ENCODE measurements around the gene LMBRD2.
A peak's percentile ranks its signal among the peaks of the same experiment; 100 is the strongest.
"Not testable (repeated sequence)": the region's sequence is repeated elsewhere in the genome, so short reads cannot be mapped to it uniquely, and the experiment has no call there.

LMBRD2 gene

GRCh38 chr5:36151434-36152323 lies at the start of gene LMBRD2, which contains the start of gene SKP2:
Gene LMBRD2 (minus strand): TSS chr5:36151887. CDS start chr5:36143349, 8,538 bp downstream.
Gene SKP2 (plus strand): TSS chr5:36152111. CDS start chr5:36152263, 152 bp downstream.
- DNase-seq: peak; percentile 97

- no peak for DNase-seq
These were observed 48.8 kb upstream of the LMBRD2 start for GRCh38 chr5:36200513-36200912.

GRCh38 chr5:36199620-36200019 lies 47.9 kb upstream of the LMBRD2 start:
- no peak for DNase-seq

- not testable (repeated sequence) for DNase-seq
These were observed 47.1 kb upstream of the LMBRD2 start for GRCh38 chr5:36198783-36199182.

GRCh38 chr5:36198281-36198680 lies 46.6 kb upstream of the LMBRD2 start:
- DNase-seq: no peak

GRCh38 chr5:36193746-36194145 lies 42.1 kb upstream of the LMBRD2 start:
- no peak for DNase-seq

GRCh38 chr5:36184408-36184807 lies 32.7 kb upstream of the LMBRD2 start:
- DNase-seq: not testable (repeated sequence)

- no peak for DNase-seq
These were observed 30.1 kb upstream of the LMBRD2 start for GRCh38 chr5:36181774-36182173.

GRCh38 chr5:36180556-36181350 lies 29.1 kb upstream of the LMBRD2 start:
- DNase-seq: no peak

GRCh38 chr5:36179950-36180349 lies 28.3 kb upstream of the LMBRD2 start:
- DNase-seq: no peak

- DNase-seq: no peak
These were observed 26.8 kb upstream of the LMBRD2 start for GRCh38 chr5:36178524-36178890.

- no peak for DNase-seq
These were observed 26.2 kb upstream of the LMBRD2 start for GRCh38 chr5:36177715-36178523.

- no peak for DNase-seq
These were observed 25.5 kb upstream of the LMBRD2 start for GRCh38 chr5:36177154-36177553.

- no peak for DNase-seq
These were observed 23.4 kb upstream of the LMBRD2 start for GRCh38 chr5:36175043-36175442.

- DNase-seq: no peak
These were observed 22.4 kb upstream of the LMBRD2 start for GRCh38 chr5:36174119-36174518.

- DNase-seq: no peak
These were observed 21.7 kb upstream of the LMBRD2 start for GRCh38 chr5:36173426-36173825.

GRCh38 chr5:36172599-36172998 lies 20.9 kb upstream of the LMBRD2 start:
- DNase-seq: no peak

- DNase-seq: no peak
These were observed 19.2 kb upstream of the LMBRD2 start for GRCh38 chr5:36170832-36171424.

- DNase-seq: peak; percentile 15
These were observed 17.1 kb upstream of the LMBRD2 start for GRCh38 chr5:36168737-36169136.

- no peak for DNase-seq
These were observed 12.8 kb upstream of the LMBRD2 start for GRCh38 chr5:36164461-36164860.

GRCh38 chr5:36162810-36163486 lies 11.3 kb upstream of the LMBRD2 start:
- DNase-seq: no peak

- no peak for DNase-seq
These were observed 9.7 kb upstream of the LMBRD2 start for GRCh38 chr5:36161361-36161760.
